GM11168 (cell line): ENCODE results near the gene PLEKHG5.
"Not testable (repeated sequence)": the region's sequence is repeated elsewhere in the genome, so short reads cannot be mapped to it uniquely, and the experiment has no call there.

Experiments used
- in situ Hi-C: fragments of 300-500 bp; cut with MboI; formaldehyde crosslinking; loops from one replicate; pipeline ENCODE4 v1.12.0; 2022; ENCODE audit warnings: low sequenced_read_pairs; ENCODE audit not compliant: unreplicated experiment

Gene PLEKHG5

GRCh38 chr1:6450005-6450450 lies 41.4 kb downstream of the PLEKHG5 start:
- in situ Hi-C loops = no loop called here

- in situ Hi-C loops = no loop called here
These were observed 42.5 kb downstream of the PLEKHG5 start for GRCh38 chr1:6448749-6449631.

GRCh38 chr1:6447818-6448748 lies 43.4 kb downstream of the PLEKHG5 start:
- in situ Hi-C loops = no loop called here

GRCh38 chr1:6447016-6447817 lies 44.2 kb downstream of the PLEKHG5 start:
- in situ Hi-C loops = no loop called here

GRCh38 chr1:6446665-6447015 lies 44.8 kb downstream of the PLEKHG5 start:
- in situ Hi-C loops = no loop called here

- in situ Hi-C loops = not testable (repeated sequence)
These were observed 45.5 kb downstream of the PLEKHG5 start for GRCh38 chr1:6445929-6446328.

GRCh38 chr1:6445062-6445763 lies 46.3 kb downstream of the PLEKHG5 start:
- in situ Hi-C loops = no loop called here

- in situ Hi-C loops = no loop called here
These were observed 47.1 kb downstream of the PLEKHG5 start for GRCh38 chr1:6444377-6444776.

- in situ Hi-C loops = no loop called here
These were observed 47.9 kb downstream of the PLEKHG5 start for GRCh38 chr1:6443339-6444115.

GRCh38 chr1:6441586-6441985 lies 49.9 kb downstream of the PLEKHG5 start:
- in situ Hi-C loops = no loop called here

GRCh38 chr1:6440198-6441126 lies 51.0 kb downstream of the PLEKHG5 start:
- in situ Hi-C loops = no loop called here

- in situ Hi-C loops = no loop called here
These were observed 53.4 kb downstream of the PLEKHG5 start for GRCh38 chr1:6438047-6438525.

GRCh38 chr1:6437012-6437700 lies 54.3 kb downstream of the PLEKHG5 start:
- in situ Hi-C loops = not testable (repeated sequence)

GRCh38 chr1:6436277-6436676 lies 55.2 kb downstream of the PLEKHG5 start:
- in situ Hi-C loops = not testable (repeated sequence)

- in situ Hi-C loops = no loop called here
These were observed 55.9 kb downstream of the PLEKHG5 start for GRCh38 chr1:6435547-6435946.

GRCh38 chr1:6435129-6435528 lies 56.3 kb downstream of the PLEKHG5 start:
- in situ Hi-C loops = no loop called here

GRCh38 chr1:6434186-6434585 lies 57.3 kb downstream of the PLEKHG5 start:
- in situ Hi-C loops = no loop called here
